ENCODE data around the gene TRIO. TPM values are rescaled to one million over a fixed set of nuclear protein-coding genes. Genes with fewer than 3 reads are reported as not detected.

TRIO gene
- total RNA-seq, 1 experiment from 2014 or later: 88.8 TPM

DNA sequence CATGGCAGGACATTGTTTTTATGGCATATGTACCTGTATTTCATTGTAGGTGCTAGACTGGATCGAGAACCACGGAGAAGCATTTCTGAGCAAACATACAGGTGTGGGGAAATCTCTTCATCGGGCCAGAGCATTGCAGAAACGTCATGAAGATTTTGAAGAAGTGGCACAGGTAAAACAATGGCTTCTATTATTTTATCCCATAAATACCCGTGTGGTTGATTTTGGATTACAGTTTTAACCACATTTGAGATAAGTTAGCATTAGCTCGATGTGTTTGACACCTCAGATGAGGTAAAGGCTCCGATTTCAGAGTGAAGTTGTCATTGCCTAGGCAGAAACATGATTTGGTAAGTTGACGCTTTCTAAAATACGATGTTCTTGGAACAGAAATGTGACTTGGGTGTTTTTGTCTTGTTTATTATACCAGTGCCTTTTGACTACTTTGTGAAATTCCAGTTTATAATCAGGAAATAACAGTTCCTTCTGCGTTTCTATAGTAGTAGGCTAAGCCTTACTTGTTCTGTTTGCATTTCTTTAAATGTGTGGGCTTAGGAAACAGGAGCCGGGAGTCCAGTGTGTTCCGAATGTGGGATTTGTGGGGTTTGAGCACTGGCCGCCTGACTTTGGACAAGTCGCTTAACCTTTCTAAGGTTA lies 187.7 kb downstream of the TRIO start (continued):
- TF ChIP-seq, protein P1, sequence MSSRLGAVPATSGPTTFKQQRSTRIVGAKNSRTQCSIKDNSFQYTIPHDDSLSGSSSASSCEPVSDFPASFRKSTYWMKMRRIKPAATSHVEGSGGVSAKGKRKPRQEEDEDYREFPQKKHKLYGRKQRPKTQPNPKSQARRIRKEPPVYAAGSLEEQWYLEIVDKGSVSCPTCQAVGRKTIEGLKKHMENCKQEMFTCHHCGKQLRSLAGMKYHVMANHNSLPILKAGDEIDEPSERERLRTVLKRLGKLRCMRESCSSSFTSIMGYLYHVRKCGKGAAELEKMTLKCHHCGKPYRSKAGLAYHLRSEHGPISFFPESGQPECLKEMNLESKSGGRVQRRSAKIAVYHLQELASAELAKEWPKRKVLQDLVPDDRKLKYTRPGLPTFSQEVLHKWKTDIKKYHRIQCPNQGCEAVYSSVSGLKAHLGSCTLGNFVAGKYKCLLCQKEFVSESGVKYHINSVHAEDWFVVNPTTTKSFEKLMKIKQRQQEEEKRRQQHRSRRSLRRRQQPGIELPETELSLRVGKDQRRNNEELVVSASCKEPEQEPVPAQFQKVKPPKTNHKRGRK (CRISPR knock-in tag; IDR thresholded peaks at IDR 0.05; ENCODE audit: borderline replicate concordance): no peak
- TF ChIP-seq FOXJ3 (CRISPR knock-in tag; IDR thresholded peaks at IDR 0.05; ENCODE audit: borderline replicate concordance): no peak
- TF ChIP-seq, protein P2, sequence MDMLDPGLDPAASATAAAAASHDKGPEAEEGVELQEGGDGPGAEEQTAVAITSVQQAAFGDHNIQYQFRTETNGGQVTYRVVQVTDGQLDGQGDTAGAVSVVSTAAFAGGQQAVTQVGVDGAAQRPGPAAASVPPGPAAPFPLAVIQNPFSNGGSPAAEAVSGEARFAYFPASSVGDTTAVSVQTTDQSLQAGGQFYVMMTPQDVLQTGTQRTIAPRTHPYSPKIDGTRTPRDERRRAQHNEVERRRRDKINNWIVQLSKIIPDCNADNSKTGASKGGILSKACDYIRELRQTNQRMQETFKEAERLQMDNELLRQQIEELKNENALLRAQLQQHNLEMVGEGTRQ (CRISPR knock-in tag; IDR thresholded peaks at IDR 0.05): no peak

DNA sequence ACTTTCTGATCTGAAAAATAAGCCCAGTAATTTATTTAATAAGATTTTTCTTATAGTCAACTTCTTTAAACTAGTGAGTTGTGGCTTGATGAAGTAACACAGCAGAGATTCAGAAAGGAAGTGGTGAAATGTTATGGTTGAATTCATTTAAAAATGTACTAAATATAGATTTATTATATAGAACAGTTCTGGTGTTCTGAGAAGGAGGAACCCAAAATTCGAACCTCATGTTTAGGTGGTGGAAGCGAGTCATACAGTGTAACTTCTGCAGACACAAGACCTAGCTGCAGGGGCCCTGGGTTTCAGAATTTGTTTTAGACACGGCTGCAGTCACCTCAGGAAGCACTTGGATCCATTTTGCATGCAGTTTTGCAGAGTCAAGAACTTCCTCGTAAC lies 188.2 kb downstream of the TRIO start:
- ChIA-PET POLR2A (no interaction called here), CTCF (interaction anchor here (0.5 kb wide), 1 partner anchor 540 kb away, joined by 4 read pairs; the partner anchor contains the start of gene ANKH)
- Mint-ChIP-seq H3K4me3 (no peak overlapping the region), H3K36me3 (peaks cover 12% of the 10 kb centered on the region), H3K4me1 (peaks cover 20% of the 10 kb centered on the region), H3K27me3 (ENCODE audit: low read depth) (no peaks in the 10 kb centered on the region), H3K27ac (peak overlapping the region; percentile 41; the same call in 1 of the 2 replicates), H3K9me3 (no peaks in the 10 kb centered on the region)
- TF ChIP-seq, protein P3, sequence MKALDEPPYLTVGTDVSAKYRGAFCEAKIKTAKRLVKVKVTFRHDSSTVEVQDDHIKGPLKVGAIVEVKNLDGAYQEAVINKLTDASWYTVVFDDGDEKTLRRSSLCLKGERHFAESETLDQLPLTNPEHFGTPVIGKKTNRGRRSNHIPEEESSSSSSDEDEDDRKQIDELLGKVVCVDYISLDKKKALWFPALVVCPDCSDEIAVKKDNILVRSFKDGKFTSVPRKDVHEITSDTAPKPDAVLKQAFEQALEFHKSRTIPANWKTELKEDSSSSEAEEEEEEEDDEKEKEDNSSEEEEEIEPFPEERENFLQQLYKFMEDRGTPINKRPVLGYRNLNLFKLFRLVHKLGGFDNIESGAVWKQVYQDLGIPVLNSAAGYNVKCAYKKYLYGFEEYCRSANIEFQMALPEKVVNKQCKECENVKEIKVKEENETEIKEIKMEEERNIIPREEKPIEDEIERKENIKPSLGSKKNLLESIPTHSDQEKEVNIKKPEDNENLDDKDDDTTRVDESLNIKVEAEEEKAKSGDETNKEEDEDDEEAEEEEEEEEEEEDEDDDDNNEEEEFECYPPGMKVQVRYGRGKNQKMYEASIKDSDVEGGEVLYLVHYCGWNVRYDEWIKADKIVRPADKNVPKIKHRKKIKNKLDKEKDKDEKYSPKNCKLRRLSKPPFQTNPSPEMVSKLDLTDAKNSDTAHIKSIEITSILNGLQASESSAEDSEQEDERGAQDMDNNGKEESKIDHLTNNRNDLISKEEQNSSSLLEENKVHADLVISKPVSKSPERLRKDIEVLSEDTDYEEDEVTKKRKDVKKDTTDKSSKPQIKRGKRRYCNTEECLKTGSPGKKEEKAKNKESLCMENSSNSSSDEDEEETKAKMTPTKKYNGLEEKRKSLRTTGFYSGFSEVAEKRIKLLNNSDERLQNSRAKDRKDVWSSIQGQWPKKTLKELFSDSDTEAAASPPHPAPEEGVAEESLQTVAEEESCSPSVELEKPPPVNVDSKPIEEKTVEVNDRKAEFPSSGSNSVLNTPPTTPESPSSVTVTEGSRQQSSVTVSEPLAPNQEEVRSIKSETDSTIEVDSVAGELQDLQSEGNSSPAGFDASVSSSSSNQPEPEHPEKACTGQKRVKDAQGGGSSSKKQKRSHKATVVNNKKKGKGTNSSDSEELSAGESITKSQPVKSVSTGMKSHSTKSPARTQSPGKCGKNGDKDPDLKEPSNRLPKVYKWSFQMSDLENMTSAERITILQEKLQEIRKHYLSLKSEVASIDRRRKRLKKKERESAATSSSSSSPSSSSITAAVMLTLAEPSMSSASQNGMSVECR (CRISPR knock-in tag; IDR thresholded peaks at IDR 0.05; ENCODE audit: borderline replicate concordance): no peak
- TF ChIP-seq TP53 (CRISPR knock-in tag; IDR thresholded peaks at IDR 0.05): no peak
- TF ChIP-seq, protein P4, sequence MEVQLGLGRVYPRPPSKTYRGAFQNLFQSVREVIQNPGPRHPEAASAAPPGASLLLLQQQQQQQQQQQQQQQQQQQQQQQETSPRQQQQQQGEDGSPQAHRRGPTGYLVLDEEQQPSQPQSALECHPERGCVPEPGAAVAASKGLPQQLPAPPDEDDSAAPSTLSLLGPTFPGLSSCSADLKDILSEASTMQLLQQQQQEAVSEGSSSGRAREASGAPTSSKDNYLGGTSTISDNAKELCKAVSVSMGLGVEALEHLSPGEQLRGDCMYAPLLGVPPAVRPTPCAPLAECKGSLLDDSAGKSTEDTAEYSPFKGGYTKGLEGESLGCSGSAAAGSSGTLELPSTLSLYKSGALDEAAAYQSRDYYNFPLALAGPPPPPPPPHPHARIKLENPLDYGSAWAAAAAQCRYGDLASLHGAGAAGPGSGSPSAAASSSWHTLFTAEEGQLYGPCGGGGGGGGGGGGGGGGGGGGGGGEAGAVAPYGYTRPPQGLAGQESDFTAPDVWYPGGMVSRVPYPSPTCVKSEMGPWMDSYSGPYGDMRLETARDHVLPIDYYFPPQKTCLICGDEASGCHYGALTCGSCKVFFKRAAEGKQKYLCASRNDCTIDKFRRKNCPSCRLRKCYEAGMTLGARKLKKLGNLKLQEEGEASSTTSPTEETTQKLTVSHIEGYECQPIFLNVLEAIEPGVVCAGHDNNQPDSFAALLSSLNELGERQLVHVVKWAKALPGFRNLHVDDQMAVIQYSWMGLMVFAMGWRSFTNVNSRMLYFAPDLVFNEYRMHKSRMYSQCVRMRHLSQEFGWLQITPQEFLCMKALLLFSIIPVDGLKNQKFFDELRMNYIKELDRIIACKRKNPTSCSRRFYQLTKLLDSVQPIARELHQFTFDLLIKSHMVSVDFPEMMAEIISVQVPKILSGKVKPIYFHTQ (CRISPR knock-in tag; IDR thresholded peaks at IDR 0.05): no peak
- no peak for TF ChIP-seq OVOL2 (CRISPR knock-in tag; IDR thresholded peaks at IDR 0.05; ENCODE audit: borderline replicate concordance)
- TF ChIP-seq, protein P5, sequence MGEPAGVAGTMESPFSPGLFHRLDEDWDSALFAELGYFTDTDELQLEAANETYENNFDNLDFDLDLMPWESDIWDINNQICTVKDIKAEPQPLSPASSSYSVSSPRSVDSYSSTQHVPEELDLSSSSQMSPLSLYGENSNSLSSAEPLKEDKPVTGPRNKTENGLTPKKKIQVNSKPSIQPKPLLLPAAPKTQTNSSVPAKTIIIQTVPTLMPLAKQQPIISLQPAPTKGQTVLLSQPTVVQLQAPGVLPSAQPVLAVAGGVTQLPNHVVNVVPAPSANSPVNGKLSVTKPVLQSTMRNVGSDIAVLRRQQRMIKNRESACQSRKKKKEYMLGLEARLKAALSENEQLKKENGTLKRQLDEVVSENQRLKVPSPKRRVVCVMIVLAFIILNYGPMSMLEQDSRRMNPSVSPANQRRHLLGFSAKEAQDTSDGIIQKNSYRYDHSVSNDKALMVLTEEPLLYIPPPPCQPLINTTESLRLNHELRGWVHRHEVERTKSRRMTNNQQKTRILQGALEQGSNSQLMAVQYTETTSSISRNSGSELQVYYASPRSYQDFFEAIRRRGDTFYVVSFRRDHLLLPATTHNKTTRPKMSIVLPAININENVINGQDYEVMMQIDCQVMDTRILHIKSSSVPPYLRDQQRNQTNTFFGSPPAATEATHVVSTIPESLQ (CRISPR knock-in tag; IDR thresholded peaks at IDR 0.05): no peak
- no peak for TF ChIP-seq FOXK1 (CRISPR knock-in tag; IDR thresholded peaks at IDR 0.05)
- TF ChIP-seq ZBTB21 (CRISPR knock-in tag; IDR thresholded peaks at IDR 0.05; ENCODE audit: borderline replicate concordance): no peak
- no peak for TF ChIP-seq NR1H2 (CRISPR knock-in tag; IDR thresholded peaks at IDR 0.05)
- TF ChIP-seq MYBL2 (CRISPR knock-in tag; IDR thresholded peaks at IDR 0.05): no peak
- no peak for TF ChIP-seq KAT7 (CRISPR knock-in tag; IDR thresholded peaks at IDR 0.05; ENCODE audit: borderline replicate concordance)
- DNase-seq (ENCODE audit: low spot score): no peak
- ATAC-seq: no peak
